Peyer's patch (tissue), 4 donors: ENCODE measurements around the gene UBE2E2. TPM values are rescaled to one million over a fixed set of nuclear protein-coding genes. Genes with fewer than 3 reads are reported as not detected.

ENCODE experiments used
- DNase-seq, 3 donors: peaks; one replicate each; pipeline ENCODE4 v3.0.0-alpha.2; 2017 to 2019
- H3K27ac ChIP-seq, 4 donors: fragments of 200-600 bp; sonication (generic); one replicate each; pipeline ENCODE4 v1.5.1; 2016 to 2019
- H3K27me3 ChIP-seq, 2 donors: fragments of 200-600 bp; sonication (generic); one replicate each; pipeline ENCODE4 v1.5.1; 2019
- H3K36me3 ChIP-seq, 3 donors: fragments of 200-600 bp; sonication (generic); one replicate each; pipeline ENCODE4 v1.5.1; 2016 to 2019
- H3K4me1 ChIP-seq, 4 donors: fragments of 200-600 bp; sonication (generic); one replicate each; pipeline ENCODE4 v1.5.1; 2016 to 2019
- H3K4me3 ChIP-seq, 4 donors: fragments of 200-600 bp; sonication (generic); 1 replicate in 3 of 4; 2 replicates in 1 of 4; pipeline ENCODE4 v1.5.1; 2016 to 2019; ENCODE audit warnings: mild to moderate bottlenecking in 1 of 4
- H3K9me3 ChIP-seq, 4 donors: fragments of 200-600 bp; sonication (generic); one replicate each; pipeline ENCODE4 v1.5.1; 2016 to 2019; ENCODE audit warnings: mild to moderate bottlenecking in 1 of 4
- POLR2A ChIP-seq, 2 donors: fragments of 450-650 bp; IDR thresholded peaks; one replicate each; pipeline ENCODE4 v1.5.1; 2017; ENCODE audit warnings: antibody characterized with exemption in 2 of 2, mild to moderate bottlenecking in 2 of 2, moderate library complexity in 2 of 2
- total RNA-seq, 4 donors: library from RNA; depleted of rRNA; stranded (reverse); fragments of >200 nt; gene quantifications; one replicate each; pipeline ENCODE4 v1.1.0, GENCODE V29; 2016
- TF ChIP-seq, protein P1 (sequence below), 6 experiments: fragments of 450-650 bp in 4 of 6; fragments of 200-600 bp in 2 of 6; sonication (generic) in 1 of 6; IDR thresholded peaks; one replicate each; pipeline ENCODE4 v1.5.1; 2017 to 2019; ENCODE audit warnings: antibody characterized with exemption in 6 of 6, mild to moderate bottlenecking in 3 of 6, moderate library complexity in 1 of 6

Gene UBE2E2
- total RNA-seq, 4 donors from 2014 or later: 0.70 to 37.1 (median 20.8) TPM

GRCh38 chr3:23236890-23237289 lies 33.8 kb downstream of the UBE2E2 start:
- Histone ChIP-seq H3K27ac (no peak overlapping the region), H3K9me3 (no peaks in the 10 kb centered on the region), H3K4me3 (no peak overlapping the region), H3K36me3 (no peaks in the 10 kb centered on the region), H3K27me3 (no peaks in the 10 kb centered on the region), H3K4me1 (no peaks in the 10 kb centered on the region)
- TF ChIP-seq POLR2A (IDR thresholded peaks at IDR 0.05): no peak
- TF ChIP-seq, protein P1, sequence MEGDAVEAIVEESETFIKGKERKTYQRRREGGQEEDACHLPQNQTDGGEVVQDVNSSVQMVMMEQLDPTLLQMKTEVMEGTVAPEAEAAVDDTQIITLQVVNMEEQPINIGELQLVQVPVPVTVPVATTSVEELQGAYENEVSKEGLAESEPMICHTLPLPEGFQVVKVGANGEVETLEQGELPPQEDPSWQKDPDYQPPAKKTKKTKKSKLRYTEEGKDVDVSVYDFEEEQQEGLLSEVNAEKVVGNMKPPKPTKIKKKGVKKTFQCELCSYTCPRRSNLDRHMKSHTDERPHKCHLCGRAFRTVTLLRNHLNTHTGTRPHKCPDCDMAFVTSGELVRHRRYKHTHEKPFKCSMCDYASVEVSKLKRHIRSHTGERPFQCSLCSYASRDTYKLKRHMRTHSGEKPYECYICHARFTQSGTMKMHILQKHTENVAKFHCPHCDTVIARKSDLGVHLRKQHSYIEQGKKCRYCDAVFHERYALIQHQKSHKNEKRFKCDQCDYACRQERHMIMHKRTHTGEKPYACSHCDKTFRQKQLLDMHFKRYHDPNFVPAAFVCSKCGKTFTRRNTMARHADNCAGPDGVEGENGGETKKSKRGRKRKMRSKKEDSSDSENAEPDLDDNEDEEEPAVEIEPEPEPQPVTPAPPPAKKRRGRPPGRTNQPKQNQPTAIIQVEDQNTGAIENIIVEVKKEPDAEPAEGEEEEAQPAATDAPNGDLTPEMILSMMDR (IDR thresholded peaks at IDR 0.05): no peak
- no peak for DNase-seq

DNA sequence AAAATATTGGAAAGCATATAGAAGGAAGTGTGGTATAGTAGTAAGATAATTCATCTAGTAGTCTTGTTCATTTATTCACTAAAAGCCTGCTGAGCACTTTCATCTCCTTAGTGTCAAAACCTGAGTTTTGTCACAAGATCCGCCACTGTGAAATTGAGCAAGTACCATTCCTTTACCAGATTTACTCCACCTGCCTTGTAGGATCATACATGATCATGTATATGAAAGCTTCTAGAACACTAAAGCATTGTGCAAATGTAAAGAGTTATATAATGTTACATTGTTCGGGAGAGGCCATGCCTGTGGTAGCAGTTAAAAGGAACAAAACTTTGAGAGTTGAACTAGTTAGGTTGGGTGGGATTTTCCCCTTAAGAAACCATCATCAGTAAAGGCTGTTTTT lies 35.0 kb downstream of the UBE2E2 start:
- H3K27ac ChIP-seq: no peak overlapping the region
- no peaks in the 10 kb centered on the region for H3K4me1 ChIP-seq
- no peak overlapping the region for H3K4me3 ChIP-seq
- H3K36me3 ChIP-seq: no peaks in the 10 kb centered on the region
- no peak for DNase-seq
- H3K9me3 ChIP-seq: no peaks in the 10 kb centered on the region
- H3K27me3 ChIP-seq: no peaks in the 10 kb centered on the region
- TF ChIP-seq, protein P1 (IDR thresholded peaks at IDR 0.05): no peak
- no peak for TF ChIP-seq POLR2A (IDR thresholded peaks at IDR 0.05)

- Histone ChIP-seq H3K4me3 (no peak overlapping the region), H3K36me3 (no peaks in the 10 kb centered on the region), H3K9me3 (no peaks in the 10 kb centered on the region), H3K27ac (no peak overlapping the region), H3K27me3 (no peaks in the 10 kb centered on the region), H3K4me1 (no peaks in the 10 kb centered on the region)
- no peak for TF ChIP-seq POLR2A (IDR thresholded peaks at IDR 0.05)
- TF ChIP-seq, protein P1 (IDR thresholded peaks at IDR 0.05): no peak
- no peak for DNase-seq
Measured at GRCh38 chr3:23238578-23238977, 35.5 kb downstream of the UBE2E2 start.

- no peak overlapping the region for H3K4me3 ChIP-seq
- no peaks in the 10 kb centered on the region for H3K36me3 ChIP-seq
- H3K27ac ChIP-seq: no peak overlapping the region
- no peaks in the 10 kb centered on the region for H3K9me3 ChIP-seq
- no peak for DNase-seq
- no peaks in the 10 kb centered on the region for H3K27me3 ChIP-seq
- TF ChIP-seq, protein P1 (IDR thresholded peaks at IDR 0.05): no peak
- no peak for TF ChIP-seq POLR2A (IDR thresholded peaks at IDR 0.05)
- H3K4me1 ChIP-seq: no peaks in the 10 kb centered on the region
Measured at GRCh38 chr3:23239211-23240068, 36.3 kb downstream of the UBE2E2 start.

- Histone ChIP-seq H3K4me3 (no peak overlapping the region), H3K36me3 (no peaks in the 10 kb centered on the region), H3K9me3 (no peaks in the 10 kb centered on the region), H3K27me3 (no peaks in the 10 kb centered on the region), H3K27ac (no peak overlapping the region), H3K4me1 (no peaks in the 10 kb centered on the region)
- TF ChIP-seq POLR2A (IDR thresholded peaks at IDR 0.05): no peak
- TF ChIP-seq, protein P1 (IDR thresholded peaks at IDR 0.05): no peak
- no peak for DNase-seq
Measured at GRCh38 chr3:23240171-23240785, 37.2 kb downstream of the UBE2E2 start.
